GM21381 (cell line): ENCODE measurements around the gene CTRL.
A peak's percentile ranks its signal among the peaks of the same experiment; 100 is the strongest.
"Not testable (repeated sequence)": the region's sequence is repeated elsewhere in the genome, so short reads cannot be mapped to it uniquely, and the experiment has no call there.

Experiments used
- ATAC-seq: cut with Tn5 transposase; IDR thresholded peaks from one replicate; pipeline ENCODE4 v1.9.1; 2021; ENCODE audit warnings: mild to moderate bottlenecking, moderate library complexity; ENCODE audit not compliant: unreplicated experiment

Gene CTRL

DNA sequence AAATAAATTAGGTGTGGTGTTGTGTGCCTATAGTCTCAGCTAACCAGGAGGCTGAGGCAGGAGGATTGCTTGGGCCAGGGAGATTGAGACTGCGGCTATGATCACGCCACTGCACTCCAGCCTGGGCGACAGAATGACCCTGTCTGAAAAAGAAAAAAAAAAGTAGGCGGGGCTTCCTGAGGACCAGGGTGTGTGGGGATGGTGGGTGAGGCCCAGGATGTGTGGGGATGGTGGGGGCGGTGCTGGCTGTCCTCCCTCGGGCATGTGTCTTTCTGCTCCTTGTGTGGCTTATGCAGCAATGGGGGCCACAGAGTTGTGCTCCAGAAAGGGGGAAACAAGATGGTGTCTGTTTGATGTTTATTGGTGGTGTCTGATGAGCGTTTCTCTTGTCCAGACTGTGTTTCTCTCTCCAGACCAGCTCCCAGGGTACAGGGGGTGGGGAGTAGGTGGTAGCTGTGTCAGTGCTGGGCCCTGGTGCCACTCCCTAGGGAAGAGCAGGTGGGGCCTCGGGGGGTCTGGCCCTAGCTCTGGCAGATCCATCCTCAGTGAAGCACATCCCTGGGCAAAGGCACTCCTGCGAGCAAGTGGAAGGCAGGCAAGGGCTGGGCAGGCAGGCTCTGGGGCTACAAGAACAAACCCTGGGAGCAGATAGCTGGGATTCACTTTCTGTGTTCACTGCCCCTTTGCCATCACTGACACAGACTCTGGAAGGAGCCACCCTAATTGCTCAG is 10.0 kb upstream of the CTRL start:
- no peak for ATAC-seq

- ATAC-seq = no peak
These were observed 8.9 kb upstream of the CTRL start for GRCh38 chr16:67940446-67941089.

- ATAC-seq = no peak
These were observed 8.1 kb upstream of the CTRL start for GRCh38 chr16:67939507-67940445.

DNA sequence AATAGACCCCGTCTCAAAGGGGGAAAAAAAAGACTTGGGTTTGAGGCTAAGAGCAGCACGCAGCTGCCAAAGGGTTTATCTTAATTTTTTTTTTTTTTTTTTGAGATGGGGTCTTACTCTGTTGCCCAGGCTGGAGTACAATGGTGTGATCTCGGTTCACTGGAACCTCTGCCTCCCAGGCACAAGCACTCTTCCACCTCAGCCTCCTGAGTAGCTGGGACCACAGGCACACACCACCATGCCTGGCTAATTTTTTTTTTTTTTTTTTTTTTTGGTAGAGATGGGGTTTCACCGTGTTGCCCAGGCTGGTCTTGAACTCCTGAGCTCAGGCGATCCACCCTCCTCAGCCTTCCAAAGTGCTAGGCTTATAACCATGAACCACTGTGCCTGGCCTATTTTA is 6.1 kb upstream of the CTRL start:
- ATAC-seq = not testable (repeated sequence)

DNA sequence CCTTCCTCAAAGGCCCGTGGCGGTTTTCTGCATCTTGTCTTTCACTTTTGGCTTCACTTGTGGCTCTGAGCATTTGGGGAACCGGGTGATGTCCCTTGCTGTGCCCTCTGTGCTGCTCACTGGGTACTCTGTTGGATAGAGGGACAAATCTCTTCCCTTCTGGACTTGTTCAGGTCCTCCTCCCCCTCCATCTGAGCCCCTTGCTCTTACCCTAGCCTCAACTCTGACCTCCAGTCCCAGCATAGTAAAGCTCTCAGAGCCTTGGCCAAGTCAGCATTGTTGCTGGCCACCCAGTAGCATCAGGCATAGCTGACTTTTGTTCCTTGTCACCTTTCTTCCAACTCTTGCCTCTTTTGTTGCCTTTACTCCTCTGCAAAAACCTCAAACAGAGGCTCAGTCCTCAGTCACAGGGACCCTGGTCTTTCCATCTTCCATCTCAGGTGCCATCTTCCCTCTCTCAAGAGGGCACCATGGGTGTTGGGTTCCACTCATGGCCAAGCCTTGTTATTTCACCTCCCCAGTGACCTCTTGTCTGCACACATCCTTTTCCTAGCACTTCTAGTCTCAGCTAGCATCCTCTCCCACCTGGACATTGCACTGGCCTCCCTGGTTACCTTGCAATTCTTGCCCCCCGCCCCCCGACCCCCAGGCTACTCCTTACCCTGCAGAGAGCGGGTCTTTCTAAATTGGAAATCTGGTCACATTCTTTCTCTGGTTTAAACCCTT is 5.4 kb upstream of the CTRL start:
- ATAC-seq = peak; percentile 51

GRCh38 chr16:67936124-67936879 is 4.6 kb upstream of the CTRL start, which contains the start of gene PSMB10:
PSMB10 (minus strand) TSS chr16:67936850; CDS start chr16:67936749, 101 bp downstream.
- ATAC-seq = peak; percentile 3

DNA sequence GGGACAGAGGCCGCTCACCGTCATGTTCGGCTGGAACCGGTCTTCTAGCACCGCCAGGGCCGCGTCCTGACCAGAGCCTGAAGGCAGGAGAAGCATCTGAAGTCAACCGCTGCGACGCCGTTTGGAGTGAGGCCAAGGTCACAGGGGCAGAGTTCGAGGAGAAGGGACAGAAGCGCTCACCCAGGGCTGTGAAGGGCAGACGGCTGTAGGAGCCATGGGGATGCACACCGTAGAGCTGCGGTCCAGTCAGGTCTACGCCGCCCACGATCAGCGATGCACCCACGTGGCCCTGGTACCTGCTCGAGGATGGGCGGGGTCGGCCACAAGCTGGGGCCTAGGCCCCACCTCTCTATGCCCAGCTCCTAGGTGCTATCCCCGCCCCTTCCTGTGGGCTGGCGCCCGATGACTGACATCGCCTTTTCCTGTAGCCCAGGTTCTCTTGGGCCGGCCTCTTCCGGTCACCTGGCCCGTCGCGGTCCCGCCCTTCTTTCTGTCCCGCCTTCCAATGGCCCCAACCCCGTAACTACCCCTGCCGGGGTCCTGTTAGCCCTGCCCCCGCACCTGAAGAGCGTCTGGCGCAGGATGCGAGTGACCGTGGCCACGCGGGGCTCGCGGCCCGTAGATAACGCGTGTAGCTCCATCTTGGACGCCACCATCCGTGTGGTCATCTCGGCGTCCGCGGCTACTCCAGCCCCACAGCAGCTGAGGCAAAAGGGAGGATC is 3.9 kb upstream of the CTRL start:
- peak; percentile 91 for ATAC-seq

DNA sequence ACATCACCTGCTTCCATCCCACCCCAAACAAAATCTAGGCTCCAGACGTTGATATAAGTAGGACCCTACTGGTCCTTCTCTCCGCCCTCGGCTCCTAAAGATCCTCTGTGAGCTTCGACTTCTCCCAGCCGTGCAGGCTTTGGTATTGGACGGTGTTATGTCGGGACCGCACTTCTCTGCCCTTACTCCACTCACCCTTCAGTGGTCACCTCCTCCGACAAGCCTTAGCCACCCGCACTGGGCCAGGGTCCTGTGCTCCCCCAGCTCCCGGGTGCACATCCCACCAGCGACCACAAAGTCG is 3.4 kb upstream of the CTRL start:
- ATAC-seq = no peak

DNA sequence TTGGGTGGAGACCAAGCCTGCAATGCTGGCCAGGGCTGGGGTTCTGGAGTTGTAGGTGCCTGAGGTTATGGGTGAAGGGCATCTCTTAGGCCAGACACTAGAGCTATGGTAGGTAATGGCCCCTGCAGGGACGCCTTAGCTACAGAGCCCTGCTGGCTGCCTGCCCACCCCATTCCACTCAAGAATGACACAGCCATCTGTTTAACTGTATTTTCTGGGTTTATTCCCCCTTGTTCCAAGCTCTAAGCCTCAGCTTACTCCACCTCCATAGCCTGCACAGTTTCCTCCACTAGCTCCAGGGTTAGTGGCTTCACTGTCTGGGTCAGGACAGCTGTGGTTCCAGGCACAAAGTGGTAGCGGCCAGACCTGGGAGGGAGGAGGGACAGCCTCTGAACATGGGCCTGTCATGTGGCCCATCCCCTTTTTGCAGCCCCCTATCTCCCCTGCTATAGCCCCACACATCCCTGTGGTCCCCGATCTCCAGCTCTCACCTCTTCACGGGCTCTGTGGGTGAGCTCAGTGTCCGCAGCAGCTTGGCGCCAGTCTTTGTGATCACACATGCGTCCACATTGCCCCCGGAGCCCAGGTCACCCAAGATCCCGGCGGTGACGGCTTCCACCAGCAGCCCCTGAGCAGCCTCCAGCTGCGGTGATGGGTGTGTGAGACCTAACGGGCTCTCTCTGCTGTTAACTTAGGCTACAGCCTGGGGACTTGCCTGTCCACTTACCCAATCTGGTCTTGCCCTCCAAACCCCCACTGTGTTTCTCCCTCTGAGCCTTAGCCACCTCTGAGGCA is 2.8 kb upstream of the CTRL start:
- no peak for ATAC-seq

- no peak for ATAC-seq
These were observed 2.1 kb upstream of the CTRL start for GRCh38 chr16:67933805-67934204.

DNA sequence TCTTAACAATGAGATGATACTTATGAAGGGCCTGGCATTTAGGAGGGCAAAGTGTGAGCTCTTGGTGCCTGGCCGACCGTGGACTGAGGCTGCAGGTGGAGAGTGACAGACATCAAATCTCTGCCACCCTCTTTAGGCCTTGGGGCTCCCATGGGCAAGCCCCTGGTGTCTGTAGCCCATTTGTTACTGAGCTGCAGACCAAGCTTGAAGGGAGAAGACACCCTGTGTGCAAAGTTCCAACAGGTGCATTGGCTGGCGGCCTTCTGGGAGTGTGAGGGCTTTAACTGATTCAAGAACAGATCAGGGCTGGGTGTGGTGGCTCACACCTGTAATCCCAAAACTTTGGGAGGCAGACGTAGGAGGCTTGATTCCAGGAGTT is 789 bp upstream of the CTRL start:
- ATAC-seq = no peak

GRCh38 chr16:67930678-67931211 is 917 bp downstream of the CTRL start:
- no peak for ATAC-seq

GRCh38 chr16:67930191-67930590 is 1.5 kb downstream of the CTRL start:
- ATAC-seq = no peak

DNA sequence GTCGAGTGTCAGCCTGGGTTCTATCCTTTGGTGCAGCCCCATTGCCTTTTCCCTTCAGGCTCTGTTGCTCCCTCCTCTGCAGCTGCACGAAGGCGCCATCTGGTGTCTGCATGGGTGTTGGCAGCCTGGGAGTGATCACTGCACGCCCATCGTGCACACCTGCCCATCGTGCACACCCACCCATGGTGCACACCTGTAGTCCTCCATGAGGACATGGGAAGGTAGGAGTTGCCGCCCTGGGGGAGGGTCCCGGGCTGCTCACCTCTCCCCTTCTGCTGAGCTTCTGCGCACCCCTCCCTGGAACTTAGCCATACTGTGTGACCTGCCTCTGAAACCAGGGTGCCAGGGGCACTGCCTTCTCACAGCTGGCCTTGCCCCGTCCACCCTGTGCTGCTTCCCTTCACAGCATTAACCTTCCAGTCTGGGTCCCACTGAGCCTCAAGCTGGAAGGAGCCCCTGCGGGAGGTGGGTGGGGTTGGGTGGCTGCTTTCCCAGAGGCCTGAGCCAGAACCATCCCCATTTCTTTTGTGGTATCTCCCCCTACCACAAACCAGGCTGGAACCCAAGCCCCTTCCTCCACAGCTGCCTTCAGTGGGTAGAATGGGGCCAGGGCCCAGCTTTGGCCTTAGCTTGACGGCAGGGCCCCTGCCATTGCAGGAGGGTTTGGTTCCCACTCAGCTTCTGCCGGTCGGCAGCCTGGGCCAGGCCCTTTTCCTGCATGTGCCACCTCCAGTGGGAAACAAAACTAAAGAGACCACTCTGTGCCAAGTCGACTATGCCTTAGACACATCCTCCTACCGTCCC is 2.9 kb downstream of the CTRL start:
- no peak for ATAC-seq

DNA sequence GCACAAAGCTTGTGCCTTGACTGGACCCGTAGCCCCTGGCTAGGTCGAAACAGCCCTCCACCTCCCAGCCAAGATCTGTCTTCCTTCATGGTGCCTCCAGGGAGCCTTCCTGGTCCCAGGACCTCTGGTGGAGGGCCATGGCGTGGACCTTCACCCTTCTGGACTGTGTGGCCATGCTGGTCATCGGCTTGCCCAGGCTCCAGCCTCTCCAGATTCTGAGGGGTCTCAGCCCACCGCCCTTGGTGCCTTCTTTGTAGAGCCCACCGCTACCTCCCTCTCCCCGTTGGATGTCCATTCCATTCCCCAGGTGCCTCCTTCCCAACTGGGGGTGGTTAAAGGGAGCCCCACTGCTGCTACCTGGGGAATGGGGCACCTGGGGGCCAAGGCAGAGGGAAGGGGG is 3.5 kb downstream of the CTRL start:
- ATAC-seq = no peak

- no peak for ATAC-seq
These were observed 4.3 kb downstream of the CTRL start for GRCh38 chr16:67927131-67927941.

DNA sequence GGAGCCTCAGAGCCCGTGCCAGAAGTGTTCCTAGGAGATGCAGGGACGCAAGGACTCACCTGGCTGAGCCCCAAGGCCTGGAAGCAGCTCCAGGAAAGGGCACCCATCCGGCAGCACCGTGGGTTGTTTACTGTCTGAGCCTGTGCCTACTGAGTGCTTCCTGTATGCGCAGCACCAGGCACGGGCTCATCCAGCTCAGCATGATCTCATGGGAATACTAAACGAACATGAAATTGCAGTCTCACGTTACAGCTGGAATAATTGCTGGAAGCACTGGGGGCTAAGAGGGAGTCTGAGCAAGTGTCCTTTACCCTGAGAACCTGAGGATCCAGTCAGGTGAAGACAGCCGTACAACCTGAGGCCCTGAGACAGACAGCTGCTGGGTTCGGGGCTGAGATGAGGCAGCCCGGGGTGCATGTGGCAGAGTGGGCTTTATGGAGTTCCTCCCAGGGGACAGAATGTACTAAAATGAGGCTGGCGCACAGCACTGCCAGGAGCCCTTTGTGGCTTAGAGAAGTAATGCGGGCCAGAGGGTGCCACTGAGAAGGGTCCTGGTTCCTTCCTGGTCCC is 5.4 kb downstream of the CTRL start:
- no peak for ATAC-seq
